ENCODE results near the gene SUMO3.
"Not testable (repeated sequence)": the region's sequence is repeated elsewhere in the genome, so short reads cannot be mapped to it uniquely, and the experiment has no call there.

SUMO3 gene

DNA sequence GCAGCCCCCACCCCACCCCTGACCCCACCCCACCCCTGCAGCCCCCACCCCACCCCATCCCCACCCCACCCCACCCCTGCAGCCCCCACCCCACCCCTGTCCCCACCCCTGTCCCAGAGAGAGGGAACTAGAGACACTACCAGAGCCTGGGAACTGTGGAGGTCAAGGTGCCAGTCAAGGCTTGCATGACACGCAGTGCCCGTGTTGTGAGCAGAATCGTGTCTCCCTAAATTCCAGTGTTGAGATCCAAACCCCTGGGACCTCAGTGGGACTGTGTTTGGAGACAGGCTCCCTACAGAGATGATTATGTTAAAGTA, 18.4 kb upstream of the SUMO3 start:
- in situ Hi-C loops (cut with MboI; ENCODE audit: low sequenced_read_pairs, unreplicated experiment), result no loop called here
- no peak for DNase-seq (ENCODE audit: low spot score)
- no peak for TF ChIP-seq CTCF (IDR thresholded peaks at IDR 0.05; ENCODE audit: borderline replicate concordance, control extremely low read depth, extremely low read depth, insufficient read depth, missing control alignments)

GRCh38 chr21:44835647-44835973, 17.7 kb upstream of the SUMO3 start:
- TF ChIP-seq CTCF (IDR thresholded peaks at IDR 0.05; ENCODE audit: borderline replicate concordance, control extremely low read depth, extremely low read depth, insufficient read depth, missing control alignments), result no peak
- in situ Hi-C loops (cut with MboI; ENCODE audit: low sequenced_read_pairs, unreplicated experiment), result no loop called here

DNA sequence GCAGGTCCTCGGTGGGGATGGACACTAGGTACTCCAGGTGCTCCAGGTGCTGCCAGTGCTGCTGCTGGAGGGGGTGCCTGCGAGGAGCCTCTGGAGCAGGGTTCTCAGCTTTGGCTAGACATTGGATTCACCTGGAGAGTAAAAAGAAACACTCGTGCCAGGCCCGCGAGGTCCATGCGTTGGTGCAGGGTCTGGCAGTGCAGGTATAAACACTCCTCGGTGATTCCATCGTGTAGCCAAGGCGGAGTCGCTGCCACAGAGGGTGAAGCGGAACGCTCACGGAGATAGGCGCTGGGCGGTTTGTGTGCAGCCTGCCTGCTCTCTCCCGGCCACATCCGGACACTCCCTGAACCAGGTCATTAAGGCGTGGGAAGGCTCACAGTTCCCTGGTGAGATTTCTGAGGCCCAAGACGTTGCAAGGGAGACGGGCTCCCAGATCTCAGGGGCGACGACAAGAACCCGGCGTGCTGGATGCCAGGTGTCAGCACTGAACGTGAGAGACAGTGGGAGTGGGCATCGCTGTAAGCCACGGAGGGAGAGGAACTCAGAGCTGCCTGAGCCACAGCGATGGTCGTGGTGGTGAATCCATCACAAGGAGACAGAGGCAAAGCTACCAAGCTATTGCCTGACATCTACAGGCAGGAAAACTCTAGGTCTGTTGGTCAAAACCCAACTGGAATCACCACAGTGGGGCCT, 17.2 kb upstream of the SUMO3 start:
- no peak for TF ChIP-seq CTCF (IDR thresholded peaks at IDR 0.05; ENCODE audit: borderline replicate concordance, control extremely low read depth, extremely low read depth, insufficient read depth, missing control alignments)
- no peak for DNase-seq (ENCODE audit: low spot score)
- in situ Hi-C loops (cut with MboI; ENCODE audit: low sequenced_read_pairs, unreplicated experiment), result no loop called here

More at GRCh38 chr21:44835647-44835973, 17.7 kb upstream of the SUMO3 start:
- DNase-seq (ENCODE audit: low spot score), result no peak

GRCh38 chr21:44834231-44834950, 16.5 kb upstream of the SUMO3 start:
- no peak for DNase-seq (ENCODE audit: low spot score)
- no peak for TF ChIP-seq CTCF (IDR thresholded peaks at IDR 0.05; ENCODE audit: borderline replicate concordance, control extremely low read depth, extremely low read depth, insufficient read depth, missing control alignments)
- in situ Hi-C loops (cut with MboI; ENCODE audit: low sequenced_read_pairs, unreplicated experiment), result no loop called here

- in situ Hi-C loops (cut with MboI; ENCODE audit: low sequenced_read_pairs, unreplicated experiment), result no loop called here
Observed at GRCh38 chr21:44833663-44834062, 15.8 kb upstream of the SUMO3 start.

GRCh38 chr21:44832516-44833255, 14.8 kb upstream of the SUMO3 start:
- DNase-seq (ENCODE audit: low spot score); in situ Hi-C loops (cut with MboI; ENCODE audit: low sequenced_read_pairs, unreplicated experiment): not testable (repeated sequence)

More at GRCh38 chr21:44833663-44834062, 15.8 kb upstream of the SUMO3 start:
- no peak for DNase-seq (ENCODE audit: low spot score)
- no peak for TF ChIP-seq CTCF (IDR thresholded peaks at IDR 0.05; ENCODE audit: borderline replicate concordance, control extremely low read depth, extremely low read depth, insufficient read depth, missing control alignments)
